Measurements from ENCODE around the gene GRK5.

DNA sequence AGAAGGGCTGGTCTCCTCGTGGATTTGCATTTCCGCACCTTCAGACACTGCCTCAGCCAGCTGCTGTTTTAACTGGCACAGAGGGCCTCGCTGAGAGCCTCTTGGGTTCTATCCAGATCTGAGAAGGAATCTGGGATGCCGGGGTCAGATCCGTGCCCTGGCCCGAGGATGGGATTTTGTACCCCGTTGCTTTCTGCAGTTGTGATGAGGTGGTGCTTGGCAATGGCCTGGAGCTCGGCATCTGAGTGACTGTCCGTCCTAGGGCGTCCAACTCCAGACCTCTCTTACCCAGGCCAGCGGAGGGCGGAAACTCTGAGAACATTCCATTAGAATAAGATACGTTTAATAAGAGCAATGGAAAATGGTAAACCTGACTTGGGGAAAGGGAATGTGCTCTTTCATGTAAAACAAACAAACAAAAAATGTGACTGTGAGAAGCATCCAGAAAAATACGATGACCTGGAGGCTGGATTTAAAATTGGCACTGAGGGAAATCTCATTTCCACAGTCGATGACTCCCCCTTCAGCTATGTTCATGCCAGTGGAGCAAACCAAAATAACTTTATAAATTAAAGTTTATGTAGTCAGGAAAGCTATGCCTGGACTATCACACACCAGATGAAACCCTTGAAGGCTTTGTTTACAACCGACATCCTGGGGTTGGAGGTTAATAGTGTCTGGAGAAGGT, 39.6 kb downstream of the GRK5 start:
- TF ChIP-seq, protein P1, sequence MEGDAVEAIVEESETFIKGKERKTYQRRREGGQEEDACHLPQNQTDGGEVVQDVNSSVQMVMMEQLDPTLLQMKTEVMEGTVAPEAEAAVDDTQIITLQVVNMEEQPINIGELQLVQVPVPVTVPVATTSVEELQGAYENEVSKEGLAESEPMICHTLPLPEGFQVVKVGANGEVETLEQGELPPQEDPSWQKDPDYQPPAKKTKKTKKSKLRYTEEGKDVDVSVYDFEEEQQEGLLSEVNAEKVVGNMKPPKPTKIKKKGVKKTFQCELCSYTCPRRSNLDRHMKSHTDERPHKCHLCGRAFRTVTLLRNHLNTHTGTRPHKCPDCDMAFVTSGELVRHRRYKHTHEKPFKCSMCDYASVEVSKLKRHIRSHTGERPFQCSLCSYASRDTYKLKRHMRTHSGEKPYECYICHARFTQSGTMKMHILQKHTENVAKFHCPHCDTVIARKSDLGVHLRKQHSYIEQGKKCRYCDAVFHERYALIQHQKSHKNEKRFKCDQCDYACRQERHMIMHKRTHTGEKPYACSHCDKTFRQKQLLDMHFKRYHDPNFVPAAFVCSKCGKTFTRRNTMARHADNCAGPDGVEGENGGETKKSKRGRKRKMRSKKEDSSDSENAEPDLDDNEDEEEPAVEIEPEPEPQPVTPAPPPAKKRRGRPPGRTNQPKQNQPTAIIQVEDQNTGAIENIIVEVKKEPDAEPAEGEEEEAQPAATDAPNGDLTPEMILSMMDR (conservative IDR thresholded peaks at IDR 0.05), result no peak
- no peak for TF ChIP-seq EZH2 (IDR thresholded peaks at IDR 0.05; ENCODE audit: low read depth)

All from PC-9 (cell line).